GM18498 (cell line): ENCODE data around the gene OTOP3.
"Not testable (repeated sequence)": the region's sequence is repeated elsewhere in the genome, so short reads cannot be mapped to it uniquely, and the experiment has no call there.

Source experiments
- ATAC-seq: cut with Tn5 transposase; IDR thresholded peaks from one replicate; pipeline ENCODE4 v1.9.1; 2021; ENCODE audit warnings: mild to moderate bottlenecking, moderate library complexity; ENCODE audit not compliant: unreplicated experiment

OTOP3 gene

DNA sequence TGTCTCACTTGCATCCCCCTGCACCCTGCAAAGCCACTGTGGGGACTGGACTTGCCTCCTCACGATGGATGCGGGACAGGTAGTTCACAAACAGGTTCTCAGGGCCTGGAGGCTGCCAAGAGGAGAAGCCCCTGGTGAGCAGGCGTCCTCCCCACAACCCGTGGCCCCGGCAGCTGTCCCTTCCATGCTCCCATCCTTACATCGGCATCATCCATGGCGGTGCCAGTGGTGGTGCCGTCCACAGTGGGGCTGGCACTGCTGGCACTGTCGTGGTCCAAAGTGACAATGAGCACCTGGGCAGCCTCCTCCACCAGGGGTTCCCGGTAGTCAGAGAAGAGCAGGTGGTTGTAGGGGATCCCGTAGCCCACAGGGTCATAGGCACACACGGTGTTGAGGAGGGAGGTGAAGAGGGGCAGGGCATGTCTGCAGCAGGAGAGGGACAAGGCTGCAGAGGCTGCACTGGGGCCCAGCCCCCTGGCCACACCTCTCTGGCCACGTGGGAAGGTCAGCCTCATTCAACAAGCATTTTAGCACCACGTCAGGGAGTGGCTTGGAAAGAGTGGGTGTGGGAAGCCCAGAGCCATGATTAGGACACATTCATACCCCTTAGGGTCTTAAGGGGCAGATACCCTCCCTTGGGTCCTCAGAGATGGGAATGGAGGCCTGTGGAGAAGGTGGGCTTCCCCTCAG is 24.3 kb downstream of the OTOP3 start:
- no peak for ATAC-seq

DNA sequence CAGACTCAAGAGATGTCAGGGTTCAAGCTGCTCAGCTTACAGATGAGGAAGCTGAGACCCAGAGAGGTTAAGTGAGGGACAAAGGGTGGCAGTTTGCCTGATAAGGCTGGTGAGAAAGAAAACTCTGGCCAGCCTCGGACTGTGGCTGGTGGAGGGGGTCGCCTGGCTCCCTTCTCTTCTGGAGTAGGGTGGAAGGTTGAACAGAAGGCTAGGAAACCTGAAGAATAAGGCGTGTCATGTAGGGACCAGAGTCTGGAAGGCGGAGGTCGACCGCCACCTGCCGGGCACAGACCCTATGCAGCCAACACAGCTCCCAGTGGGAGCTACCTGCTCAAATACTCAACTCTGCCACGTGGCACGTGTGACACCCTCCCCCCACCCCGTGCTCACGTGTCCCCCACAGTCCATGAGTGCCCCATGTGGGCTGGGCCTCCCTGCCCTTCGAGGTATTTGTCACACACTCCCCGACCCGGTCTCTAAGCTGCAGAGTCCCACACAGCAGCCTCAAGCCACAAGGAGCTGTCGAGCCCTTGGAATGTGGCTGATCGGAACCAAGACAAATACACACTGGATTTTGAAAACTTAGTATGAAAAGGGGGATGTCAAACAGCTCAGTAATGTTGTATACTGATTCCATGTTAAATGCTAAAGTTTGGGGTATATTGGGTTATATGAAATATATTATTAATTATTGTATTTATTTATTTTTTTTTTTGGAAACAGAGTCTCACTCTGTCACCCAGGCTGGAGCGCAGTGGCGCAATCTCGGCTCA is 25.1 kb downstream of the OTOP3 start:
- no peak for ATAC-seq

- no peak for ATAC-seq
Observed at GRCh38 chr17:74961657-74962350, 26.1 kb downstream of the OTOP3 start.

DNA sequence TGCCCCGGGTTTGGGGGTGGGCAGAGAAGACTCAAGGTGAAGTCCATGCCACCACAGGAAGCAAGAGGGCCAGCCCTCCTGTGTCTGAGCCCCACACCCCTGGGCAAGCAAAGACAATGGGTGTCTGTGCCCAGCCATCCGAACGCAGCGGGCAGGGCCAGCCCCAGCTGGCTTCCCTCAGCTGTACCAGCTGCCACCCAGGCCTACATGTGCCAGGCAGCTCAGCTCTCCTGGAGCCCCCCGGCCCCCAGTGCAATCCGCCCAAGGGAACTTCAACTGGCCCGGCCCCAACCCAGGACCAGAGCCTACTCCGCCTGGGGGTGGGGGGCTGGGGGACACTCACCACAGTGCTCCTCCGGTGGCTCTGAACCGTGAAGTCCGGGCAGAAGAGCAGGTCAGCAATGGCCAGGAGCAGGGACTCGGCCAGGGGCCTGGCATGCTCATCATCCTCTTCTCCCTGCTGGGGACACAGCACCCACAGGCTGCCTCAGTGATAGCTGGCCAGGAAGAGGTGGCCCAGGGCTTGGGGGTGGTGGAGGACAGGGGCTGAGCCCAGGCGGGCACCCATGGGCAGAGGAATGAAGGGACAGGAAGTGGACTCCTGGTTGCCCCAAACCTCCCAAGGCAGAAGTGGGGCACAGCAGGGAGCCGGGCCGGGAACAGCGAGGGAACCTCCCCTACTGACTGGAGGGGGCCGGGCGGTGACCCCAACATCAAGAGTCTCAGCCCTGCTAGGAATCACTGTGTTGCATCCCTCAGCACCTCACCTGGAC is 27.1 kb downstream of the OTOP3 start:
- no peak for ATAC-seq

DNA sequence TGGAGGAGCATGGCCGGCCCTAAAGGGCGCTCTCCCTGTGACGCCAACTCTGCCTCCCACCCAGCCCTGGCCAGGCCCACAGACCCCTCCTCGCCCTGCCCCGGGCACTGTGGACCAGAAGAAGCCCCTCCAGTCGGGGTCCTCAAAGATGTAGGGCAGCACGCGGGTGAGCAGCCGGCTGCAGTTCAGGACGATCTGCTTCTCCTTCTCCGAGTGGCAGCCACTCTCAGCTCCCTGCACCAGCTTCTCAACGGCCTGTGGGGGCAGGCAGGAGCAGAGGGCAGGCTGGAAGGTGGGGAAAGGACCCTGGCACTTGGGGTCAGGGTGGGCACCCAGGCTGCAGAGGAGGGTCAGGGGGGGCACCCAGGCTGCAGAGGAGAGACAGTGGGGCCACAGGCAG is 28.0 kb downstream of the OTOP3 start:
- no peak for ATAC-seq

DNA sequence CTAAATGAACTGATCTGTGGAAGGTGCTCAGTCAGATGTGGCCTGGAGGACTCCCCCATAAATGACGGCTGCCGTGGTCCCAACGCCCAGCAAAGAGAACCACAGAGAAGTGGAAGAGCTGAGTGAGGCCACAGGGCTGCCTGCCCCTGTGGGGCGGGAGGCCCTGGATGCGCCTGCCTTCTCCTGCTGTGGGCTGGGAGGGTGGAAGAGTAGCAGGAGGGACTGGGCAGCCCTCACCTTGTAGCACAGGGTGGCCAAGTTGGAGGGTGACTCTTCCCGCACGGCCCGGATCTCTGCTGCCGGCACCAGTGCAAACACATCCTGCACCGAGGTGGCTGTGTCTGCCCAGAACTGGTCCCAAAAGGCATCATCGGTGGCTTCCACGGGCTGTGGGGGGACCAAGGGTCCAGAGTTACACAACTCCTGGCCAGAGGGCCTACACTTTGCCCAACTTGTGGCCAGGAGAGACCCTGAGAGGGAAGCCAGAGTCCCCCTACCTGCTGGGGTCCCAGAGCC is 28.6 kb downstream of the OTOP3 start:
- ATAC-seq: no peak

- no peak for ATAC-seq
Observed at GRCh38 chr17:74964988-74965622, 29.4 kb downstream of the OTOP3 start.

DNA sequence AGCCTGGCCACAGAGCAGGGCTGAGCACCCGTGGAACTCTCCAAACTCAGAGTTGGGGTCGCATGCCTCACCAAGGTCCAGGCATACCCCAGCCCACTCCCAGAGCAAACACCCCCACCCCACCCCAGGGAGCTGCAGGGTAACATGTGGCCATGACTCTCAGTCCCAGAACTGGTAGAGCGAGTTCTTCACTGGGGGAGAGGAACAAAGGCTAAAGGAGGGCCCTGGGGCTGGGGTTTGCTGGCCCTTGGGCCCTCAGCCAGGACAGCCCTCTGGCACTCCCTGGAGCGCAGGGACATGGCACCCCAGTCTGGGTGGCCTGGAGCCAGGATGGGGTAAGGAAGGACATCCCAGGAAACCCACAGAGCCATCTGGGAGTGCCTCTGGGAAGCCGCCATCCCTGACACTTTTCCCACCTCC is 32.7 kb downstream of the OTOP3 start:
- ATAC-seq: no peak

GRCh38 chr17:74969501-74969900 is 33.8 kb downstream of the OTOP3 start:
- ATAC-seq: not testable (repeated sequence)

- ATAC-seq: no peak
Observed at GRCh38 chr17:74970395-74970794, 34.7 kb downstream of the OTOP3 start.

DNA sequence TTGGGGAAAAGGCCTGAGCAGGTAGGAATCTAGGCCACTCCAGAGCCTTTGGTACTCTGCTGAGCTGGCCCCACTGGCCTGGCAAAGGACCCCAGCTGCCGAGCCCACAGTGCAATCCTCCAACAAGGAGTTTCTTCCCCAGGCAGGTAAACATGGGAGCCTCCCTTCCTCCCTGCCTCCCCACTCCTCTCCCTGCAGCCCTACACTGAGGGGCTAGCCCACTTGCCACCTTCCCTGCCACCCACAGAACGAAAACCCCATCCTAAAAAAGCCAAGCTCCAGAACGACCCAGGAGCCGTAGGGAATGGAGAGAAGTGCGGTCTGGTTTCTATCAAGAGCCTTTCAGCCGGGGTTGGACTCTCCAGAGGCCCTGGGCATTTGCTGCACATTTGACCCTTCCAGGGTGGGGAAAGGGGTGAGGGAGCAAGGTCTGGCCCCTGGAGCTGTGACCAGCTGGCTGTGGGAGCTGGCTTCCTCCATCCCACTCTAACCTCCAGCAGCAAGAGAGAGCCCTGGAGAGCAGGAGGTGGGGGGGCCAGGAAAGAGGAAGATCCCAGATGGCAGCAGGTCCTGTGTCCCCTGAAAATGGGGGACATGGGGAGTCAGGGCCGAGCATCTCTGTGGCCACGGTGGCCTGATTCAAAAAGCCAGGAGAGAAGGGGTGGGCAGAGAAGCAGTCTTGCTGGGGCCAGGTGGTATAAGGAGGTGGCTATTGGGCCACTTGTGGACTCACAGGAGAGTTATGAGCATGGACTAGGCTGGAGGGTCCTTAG is 35.6 kb downstream of the OTOP3 start:
- no peak for ATAC-seq

- no peak for ATAC-seq
Observed at GRCh38 chr17:74971842-74972106, 36.1 kb downstream of the OTOP3 start.

- no peak for ATAC-seq
Observed at GRCh38 chr17:74972107-74972972, 36.6 kb downstream of the OTOP3 start, which contains the start of gene HID1. Gene HID1 (minus strand): TSS chr17:74972759. CDS start chr17:74972656, 103 bp downstream.

DNA sequence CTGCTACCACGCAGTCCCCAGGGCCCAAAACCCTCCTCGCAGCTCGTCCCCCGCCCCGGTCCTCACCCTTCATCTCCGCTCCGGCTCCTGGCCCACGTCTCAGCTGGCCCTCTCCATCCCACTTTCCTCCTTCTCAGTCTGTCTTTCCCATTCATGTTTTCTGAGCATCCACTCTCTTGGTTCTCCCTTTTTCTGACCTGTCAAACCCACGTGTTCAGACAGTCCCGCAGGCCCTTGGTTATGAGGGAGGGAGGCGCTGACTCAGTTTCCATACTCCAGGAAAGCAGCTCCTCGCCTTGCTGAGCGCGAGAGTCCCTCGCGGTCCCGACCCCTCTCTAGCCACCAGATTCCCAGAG is 37.3 kb downstream of the OTOP3 start:
- no peak for ATAC-seq

GRCh38 chr17:74975943-74976342 is 40.2 kb downstream of the OTOP3 start:
- no peak for ATAC-seq

DNA sequence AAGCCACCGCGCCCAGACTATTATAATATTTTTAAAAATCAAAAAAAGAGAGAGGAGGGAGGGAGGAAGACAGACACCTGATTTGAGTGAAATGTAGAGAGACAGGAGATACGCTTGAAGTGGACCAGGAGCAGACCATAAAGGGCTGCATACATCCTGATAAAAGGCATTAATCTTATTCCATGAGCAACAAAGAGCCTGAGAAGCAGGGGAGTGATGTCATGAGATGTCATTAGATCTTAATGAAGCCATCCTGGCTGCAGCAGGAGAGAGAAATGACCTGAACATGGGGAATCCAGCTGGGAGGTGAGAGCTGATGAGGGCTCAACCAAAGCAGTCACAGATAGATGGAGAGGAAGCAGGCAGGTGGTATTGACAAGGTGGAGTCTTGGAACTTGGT is 42.1 kb downstream of the OTOP3 start:
- no peak for ATAC-seq

GRCh38 chr17:74978240-74978639 is 42.5 kb downstream of the OTOP3 start:
- no peak for ATAC-seq

- no peak for ATAC-seq
Observed at GRCh38 chr17:74979408-74980146, 43.9 kb downstream of the OTOP3 start.
